Caco-2 (cell line): ENCODE measurements around the gene GINS1. TPM values are rescaled to one million over a fixed set of nuclear protein-coding genes. Genes with fewer than 3 reads are reported as not detected.

ENCODE experiments used
- BruUV-seq: library from RNA; stranded (reverse); fragments of 400-500 nt; replicated peaks from 2 replicates; lab custom pipeline; 2021; lab: Mats Ljungman, UMichigan
- CTCF ChIA-PET: fragments of 300-600 bp; sonication (Branson Sonifier 250); formaldehyde crosslinking; loops from one replicate; lab custom pipeline; 2022; ENCODE audit warnings: antibody characterized with exemption; lab: Charles Lee
- POLR2A ChIA-PET: fragments of 300-600 bp; sonication (Branson Sonifier 250); formaldehyde crosslinking; loops from one replicate; lab custom pipeline; 2022; ENCODE audit warnings: antibody characterized with exemption; lab: Charles Lee
- DNase-seq, 2 experiments: peaks; one replicate each; pipeline versions ENCODE4 v3.0.0 to v3.0.0-alpha.2; 2020 to 2022
- H3K27me3 ChIP-seq: replicated peaks from 2 replicates; pipeline ENCODE4 v1.6.0; 2011; ENCODE audit warnings: low read length; ENCODE audit not compliant: control insufficient read depth, insufficient read depth
- H3K36me3 ChIP-seq: 2 replicates; pipeline ENCODE4 v1.5.1; 2011; ENCODE audit warnings: low read length; ENCODE audit not compliant: control insufficient read depth, insufficient read depth
- H3K4me1 ChIP-seq: fragments of 250-450 bp; sonication (Bioruptor Pico); 2 replicates; pipeline ENCODE4 v1.5.1; 2020; ENCODE audit warnings: mild to moderate bottlenecking
- H3K4me3 ChIP-seq: 2 replicates; pipeline ENCODE4 v1.5.1; 2011; ENCODE audit warnings: low read depth, mild to moderate bottlenecking, control low read depth, low read length
- H3K9me3 ChIP-seq: fragments of 250-450 bp; sonication (Bioruptor Pico); 2 replicates; pipeline ENCODE4 v1.5.1; 2020; ENCODE audit warnings: mild to moderate bottlenecking, moderate library complexity
- H3K27ac Mint-ChIP-seq: one replicate; pipeline ENCODE4 v1.8.0; 2022; ENCODE audit warnings: mixed read lengths; ENCODE audit not compliant: unreplicated experiment
- H3K27me3 Mint-ChIP-seq: one replicate; pipeline ENCODE4 v1.8.0; 2022; ENCODE audit warnings: mixed read lengths; ENCODE audit not compliant: insufficient read depth, unreplicated experiment
- H3K36me3 Mint-ChIP-seq: one replicate; pipeline ENCODE4 v1.8.0; 2022; ENCODE audit warnings: mild to moderate bottlenecking, mixed read lengths; ENCODE audit not compliant: insufficient read depth, unreplicated experiment
- H3K4me1 Mint-ChIP-seq: one replicate; pipeline ENCODE4 v1.8.0; 2022; ENCODE audit warnings: low read depth, mixed read lengths; ENCODE audit not compliant: unreplicated experiment
- H3K4me3 Mint-ChIP-seq: one replicate; pipeline ENCODE4 v1.8.0; 2022; ENCODE audit warnings: mild to moderate bottlenecking, moderate library complexity, mixed read lengths; ENCODE audit not compliant: unreplicated experiment
- H3K9me3 Mint-ChIP-seq: one replicate; pipeline ENCODE4 v1.8.0; 2022; ENCODE audit warnings: mixed read lengths; ENCODE audit not compliant: unreplicated experiment
- intact Hi-C: fragments of 100-400 bp; cut with micrococcal nuclease; formaldehyde crosslinking; loops from one replicate; pipeline ENCODE4 v1.10.0; 2022; ENCODE audit not compliant: unreplicated experiment
- total RNA-seq: library from RNA; stranded (reverse); gene quantifications from 2 replicates; pipeline ENCODE4 v1.2.3, GENCODE V29; 2022
- TF ChIP-seq, protein P1 (sequence below), 2 experiments: fragments of 200-600 bp in 1 of 2; IDR thresholded peaks; 1 replicate in 1 of 2; 2 replicates in 1 of 2; pipeline versions ENCODE4 v1.5.1 to v1.8.0; 2011 to 2022; ENCODE audit warnings: antibody characterized with exemption in 1 of 2, control low read depth in 1 of 2, inconsistent platforms in 1 of 2, low read depth in 1 of 2, low read length in 1 of 2, mild to moderate bottlenecking in 1 of 2, moderate library complexity in 1 of 2; ENCODE audit not compliant: insufficient read depth in 1 of 2, severe bottlenecking in 1 of 2, unreplicated experiment in 1 of 2

Gene GINS1
- total RNA-seq, 1 experiment from 2014 or later, result 50.9 TPM

DNA sequence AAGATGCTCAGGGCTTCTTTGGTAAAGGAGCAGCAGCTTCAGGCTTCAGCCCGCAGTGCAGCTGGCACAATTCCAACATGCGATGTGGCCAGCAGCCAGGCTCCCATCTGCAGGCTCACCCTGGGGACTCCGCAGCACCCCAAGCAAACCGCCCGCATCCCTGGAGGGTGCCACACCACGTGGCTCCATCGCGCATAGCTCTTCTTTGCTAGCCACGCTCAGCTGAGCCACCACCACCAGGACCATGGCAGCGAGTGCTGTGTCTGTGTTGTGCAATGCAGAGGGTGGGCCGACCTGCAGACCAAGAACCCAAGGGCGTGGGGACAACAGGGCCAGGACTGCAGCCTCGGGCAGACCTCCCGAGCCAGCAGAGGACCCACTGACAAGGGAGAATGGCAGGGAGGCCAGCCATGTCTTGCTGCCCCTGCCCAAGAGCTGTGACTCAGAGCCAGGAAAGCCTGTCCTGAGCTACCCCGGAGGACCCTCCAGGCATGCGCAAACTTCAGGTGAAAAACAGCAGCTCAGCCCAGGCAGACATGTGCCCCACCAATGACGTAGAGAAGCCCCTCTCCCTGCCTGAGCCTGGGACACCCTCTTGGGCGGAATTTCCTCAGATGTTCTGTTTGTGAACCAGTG is 87.8 kb downstream of the GINS1 start:
- TF ChIP-seq, protein P1, sequence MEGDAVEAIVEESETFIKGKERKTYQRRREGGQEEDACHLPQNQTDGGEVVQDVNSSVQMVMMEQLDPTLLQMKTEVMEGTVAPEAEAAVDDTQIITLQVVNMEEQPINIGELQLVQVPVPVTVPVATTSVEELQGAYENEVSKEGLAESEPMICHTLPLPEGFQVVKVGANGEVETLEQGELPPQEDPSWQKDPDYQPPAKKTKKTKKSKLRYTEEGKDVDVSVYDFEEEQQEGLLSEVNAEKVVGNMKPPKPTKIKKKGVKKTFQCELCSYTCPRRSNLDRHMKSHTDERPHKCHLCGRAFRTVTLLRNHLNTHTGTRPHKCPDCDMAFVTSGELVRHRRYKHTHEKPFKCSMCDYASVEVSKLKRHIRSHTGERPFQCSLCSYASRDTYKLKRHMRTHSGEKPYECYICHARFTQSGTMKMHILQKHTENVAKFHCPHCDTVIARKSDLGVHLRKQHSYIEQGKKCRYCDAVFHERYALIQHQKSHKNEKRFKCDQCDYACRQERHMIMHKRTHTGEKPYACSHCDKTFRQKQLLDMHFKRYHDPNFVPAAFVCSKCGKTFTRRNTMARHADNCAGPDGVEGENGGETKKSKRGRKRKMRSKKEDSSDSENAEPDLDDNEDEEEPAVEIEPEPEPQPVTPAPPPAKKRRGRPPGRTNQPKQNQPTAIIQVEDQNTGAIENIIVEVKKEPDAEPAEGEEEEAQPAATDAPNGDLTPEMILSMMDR (IDR thresholded peaks at IDR 0.05; ENCODE audit: insufficient read depth in 1 of 2, low read depth in 1 of 2, low read length in 1 of 2, severe bottlenecking in 1 of 2, unreplicated experiment in 1 of 2), result no peak
- H3K9me3 ChIP-seq, result no peaks in the 10 kb centered on the region
- H3K27me3 Mint-ChIP-seq, result no peaks in the 10 kb centered on the region
- no TSS peak for BruUV-seq
- ChIA-PET CTCF (no interaction called here), POLR2A (no interaction called here)
- H3K36me3 Mint-ChIP-seq, result no peaks in the 10 kb centered on the region
- H3K36me3 ChIP-seq, result no peaks in the 10 kb centered on the region
- H3K9me3 Mint-ChIP-seq, result no peaks in the 10 kb centered on the region
- H3K4me3 ChIP-seq, result no peak overlapping the region
- no peak for DNase-seq
- H3K4me1 ChIP-seq, result no peaks in the 10 kb centered on the region
- H3K27ac Mint-ChIP-seq, result no peak overlapping the region
- intact Hi-C loops, result no loop called here
- H3K4me1 Mint-ChIP-seq, result no peaks in the 10 kb centered on the region
- H3K4me3 Mint-ChIP-seq, result no peak overlapping the region
- no peaks in the 10 kb centered on the region for H3K27me3 ChIP-seq

DNA sequence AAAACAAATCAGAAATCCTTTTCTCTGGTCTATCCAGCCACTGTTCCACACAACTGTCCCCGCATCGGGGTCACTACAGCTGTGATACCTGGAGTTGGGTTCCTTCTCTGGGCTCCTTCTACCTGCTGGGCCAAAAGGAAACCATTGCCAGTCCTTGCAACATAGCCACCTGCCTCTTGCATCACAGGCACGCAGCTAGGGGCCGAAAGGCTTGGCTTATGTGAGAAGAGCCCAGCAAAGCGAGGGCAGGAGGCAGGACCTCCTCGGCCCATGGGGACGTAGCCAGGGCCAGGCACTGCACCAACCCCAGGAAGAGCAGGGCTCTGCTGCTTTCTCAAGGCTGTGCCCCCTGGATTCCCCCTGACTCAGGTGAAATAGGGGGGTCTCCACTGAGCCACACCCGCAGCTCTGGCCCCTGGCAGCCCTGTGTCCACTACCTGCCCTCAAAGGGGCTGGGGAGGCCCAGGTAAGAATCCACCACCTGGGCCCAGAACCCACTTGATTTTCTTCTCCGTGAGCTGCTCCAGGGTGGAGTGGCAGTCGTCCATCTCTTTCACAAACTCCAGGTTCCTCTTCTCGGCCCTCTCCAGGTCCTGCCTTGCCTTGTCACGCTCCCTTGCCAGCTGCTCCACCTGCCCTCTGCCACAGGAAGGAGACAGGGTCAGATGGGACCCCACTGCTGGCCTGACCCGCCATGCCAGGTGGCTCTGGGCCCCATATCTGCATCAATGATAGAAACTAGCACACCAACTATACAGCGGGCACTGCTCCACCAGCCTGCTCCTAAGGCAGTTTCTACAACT is 88.9 kb downstream of the GINS1 start:
- H3K4me1 ChIP-seq, result no peaks in the 10 kb centered on the region
- Mint-ChIP-seq H3K9me3 (no peaks in the 10 kb centered on the region), H3K27me3 (no peaks in the 10 kb centered on the region), H3K27ac (no peak overlapping the region), H3K36me3 (no peaks in the 10 kb centered on the region), H3K4me1 (no peaks in the 10 kb centered on the region), H3K4me3 (no peak overlapping the region)
- no TSS peak for BruUV-seq
- TF ChIP-seq, protein P1 (IDR thresholded peaks at IDR 0.05; ENCODE audit: insufficient read depth in 1 of 2, low read depth in 1 of 2, low read length in 1 of 2, severe bottlenecking in 1 of 2, unreplicated experiment in 1 of 2), result no peak
- no peaks in the 10 kb centered on the region for H3K27me3 ChIP-seq
- ChIA-PET POLR2A (no interaction called here), CTCF (no interaction called here)
- DNase-seq, result no peak
- no peak overlapping the region for H3K4me3 ChIP-seq
- no peaks in the 10 kb centered on the region for H3K36me3 ChIP-seq
- no peaks in the 10 kb centered on the region for H3K9me3 ChIP-seq
- intact Hi-C loops, result no loop called here

DNA sequence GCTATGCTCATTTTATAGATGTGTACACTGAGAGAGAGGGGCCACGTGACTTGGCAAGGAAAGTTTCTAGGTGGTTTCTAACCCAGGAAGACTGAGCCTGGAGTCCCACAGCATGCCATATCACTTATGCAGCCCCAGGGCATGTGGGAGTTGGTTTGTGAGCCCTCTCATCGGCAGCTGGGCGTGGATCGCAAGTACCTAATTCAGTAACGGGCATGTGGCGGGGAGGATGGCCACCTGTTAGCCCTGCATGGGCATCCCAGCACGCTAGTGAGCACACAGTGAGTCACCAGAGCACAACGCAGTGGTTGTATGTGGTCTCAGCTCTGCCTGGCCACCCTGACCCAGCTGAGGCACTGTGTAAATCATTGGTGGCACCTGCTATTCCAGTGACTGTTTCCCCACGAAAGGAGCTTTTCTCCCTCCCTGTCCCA is 89.5 kb downstream of the GINS1 start:
- Mint-ChIP-seq H3K27me3 (no peaks in the 10 kb centered on the region), H3K9me3 (no peaks in the 10 kb centered on the region), H3K4me3 (no peak overlapping the region), H3K4me1 (no peaks in the 10 kb centered on the region), H3K27ac (no peak overlapping the region), H3K36me3 (no peaks in the 10 kb centered on the region)
- ChIA-PET POLR2A (no interaction called here), CTCF (no interaction called here)
- H3K4me3 ChIP-seq, result no peak overlapping the region
- no peaks in the 10 kb centered on the region for H3K36me3 ChIP-seq
- no peaks in the 10 kb centered on the region for H3K9me3 ChIP-seq
- intact Hi-C loops, result no loop called here
- H3K4me1 ChIP-seq, result no peaks in the 10 kb centered on the region
- TF ChIP-seq, protein P1 (IDR thresholded peaks at IDR 0.05; ENCODE audit: insufficient read depth in 1 of 2, low read depth in 1 of 2, low read length in 1 of 2, severe bottlenecking in 1 of 2, unreplicated experiment in 1 of 2), result no peak
- no TSS peak for BruUV-seq
- DNase-seq, result no peak
- no peaks in the 10 kb centered on the region for H3K27me3 ChIP-seq
